Keratinocyte (primary cell): ENCODE measurements around the gene SEC62. TPM values are rescaled to one million over a fixed set of nuclear protein-coding genes. Genes with fewer than 3 reads are reported as not detected.

ENCODE experiments used
- DNase-seq: peaks from one replicate; pipeline ENCODE4 v3.0.0-alpha.2; 2011; ENCODE audit warnings: low read depth, missing footprints, low spot score
- FAIRE-seq: peaks from 2 replicates; lab custom pipeline; 2011; peaks lifted over from hg19 to GRCh38; lab: Jason Lieb, UNC
- H2AFZ ChIP-seq: 2 replicates; pipeline ENCODE4 v1.6.0; 2012; ENCODE audit warnings: low read length, control low read depth, inconsistent platforms; ENCODE audit not compliant: control insufficient read depth
- H3K27ac ChIP-seq: 2 replicates; pipeline ENCODE4 v1.5.1; 2011; ENCODE audit warnings: low read length; ENCODE audit not compliant: control insufficient read depth, insufficient read depth
- H3K27me3 ChIP-seq: 3 replicates; pipeline ENCODE4 v1.6.0; 2011; ENCODE audit warnings: low read length; ENCODE audit not compliant: control insufficient read depth, insufficient read depth; ENCODE audit errors: extremely low read depth
- H3K36me3 ChIP-seq, 2 experiments: 2 replicates in 1 of 2; 3 replicates in 1 of 2; pipeline ENCODE4 v1.5.1; 2011; ENCODE audit warnings: low read length in 2 of 2, mild to moderate bottlenecking in 1 of 2; ENCODE audit not compliant: control insufficient read depth in 2 of 2, insufficient read depth in 2 of 2; ENCODE audit errors: extremely low read depth in 1 of 2
- H3K4me1 ChIP-seq: 3 replicates; pipeline ENCODE4 v1.5.1; 2011; ENCODE audit warnings: low read length; ENCODE audit not compliant: control insufficient read depth, insufficient read depth; ENCODE audit errors: extremely low read depth
- H3K4me2 ChIP-seq: 3 replicates; pipeline ENCODE4 v1.6.0; 2011; ENCODE audit warnings: low read depth, low read length; ENCODE audit not compliant: control insufficient read depth, insufficient read depth; ENCODE audit errors: extremely low read depth
- H3K4me3 ChIP-seq, 3 experiments: fragments of 200-600 bp in 1 of 3; sonication (generic) in 1 of 3; 2 replicates in 2 of 3; 3 replicates in 1 of 3; pipeline ENCODE4 v1.5.1; 2011 to 2016; ENCODE audit warnings: low read length in 3 of 3, mild to moderate bottlenecking in 3 of 3, control low read depth in 2 of 3, inconsistent platforms in 1 of 3, low read depth in 1 of 3, mixed read lengths in 1 of 3, mixed run types in 1 of 3, moderate library complexity in 1 of 3; ENCODE audit not compliant: control insufficient read depth in 2 of 3, insufficient read depth in 2 of 3; ENCODE audit errors: extremely low read depth in 1 of 3
- H3K79me2 ChIP-seq: 2 replicates; pipeline ENCODE4 v1.6.0; 2012; ENCODE audit warnings: low read length; ENCODE audit not compliant: control insufficient read depth, insufficient read depth
- H3K9ac ChIP-seq: 3 replicates; pipeline ENCODE4 v1.6.0; 2011; ENCODE audit warnings: low read length; ENCODE audit not compliant: control insufficient read depth, insufficient read depth; ENCODE audit errors: extremely low read depth
- H3K9me1 ChIP-seq: 3 replicates; pipeline ENCODE4 v1.6.0; 2011; ENCODE audit warnings: low read length; ENCODE audit not compliant: control insufficient read depth, insufficient read depth; ENCODE audit errors: extremely low read depth
- H3K9me3 ChIP-seq: 2 replicates; pipeline ENCODE4 v1.5.1; 2012; ENCODE audit warnings: low read depth, low read length; ENCODE audit not compliant: control insufficient read depth
- H4K20me1 ChIP-seq: 3 replicates; pipeline ENCODE4 v1.6.0; 2011; ENCODE audit warnings: low read length; ENCODE audit not compliant: control insufficient read depth, insufficient read depth; ENCODE audit errors: extremely low read depth
- EZH2 ChIP-seq: IDR thresholded peaks from one replicate; pipeline ENCODE4 v1.6.1; 2012; ENCODE audit warnings: inconsistent platforms, mild to moderate bottlenecking, low read length, moderate library complexity
- dilution Hi-C: fragments of 300-500 bp; cut with MboI; formaldehyde crosslinking; loops from one replicate; pipeline ENCODE4 v1.7.0; 2020; ENCODE audit warnings: low sequenced_read_pairs; ENCODE audit not compliant: extremely low pct_ligation_motif_present
- polyA plus RNA-seq, 5 experiments: library from polyadenylated mRNA; depleted of rRNA in 3 of 5; stranded (reverse) in 3 of 5; stranded (forward) in 1 of 5; unstranded in 1 of 5; fragments of >200 nt; gene quantifications; 1 replicate in 1 of 5; 2 replicates in 3 of 5; 3 replicates in 1 of 5; pipeline versions ENCODE4 v1.2.1 to v1.2.3, GENCODE V29; 2011 to 2012; ENCODE audit warnings: missing spikeins in 2 of 5, low read depth in 1 of 5, low replicate concordance in 1 of 5
- TF ChIP-seq, protein P1 (sequence below), 3 experiments: IDR thresholded peaks in 1 of 3; conservative IDR thresholded peaks in 1 of 3; optimal IDR thresholded peaks in 1 of 3; 2 replicates in 2 of 3; 3 replicates in 1 of 3; pipeline versions ENCODE3 to v1.5.1; 2011; ENCODE audit warnings: low read length in 3 of 3, mild to moderate bottlenecking in 3 of 3, moderate library complexity in 2 of 3, control low read depth in 1 of 3, inconsistent platforms in 1 of 3; ENCODE audit not compliant: insufficient read depth in 2 of 3; ENCODE audit errors: extremely low read depth in 1 of 3

SEC62 gene
- polyA plus RNA-seq, 1 donor (not counting 4 experiments of a cell fraction or from before 2014, with no cell fraction given): 63.3 TPM

DNA sequence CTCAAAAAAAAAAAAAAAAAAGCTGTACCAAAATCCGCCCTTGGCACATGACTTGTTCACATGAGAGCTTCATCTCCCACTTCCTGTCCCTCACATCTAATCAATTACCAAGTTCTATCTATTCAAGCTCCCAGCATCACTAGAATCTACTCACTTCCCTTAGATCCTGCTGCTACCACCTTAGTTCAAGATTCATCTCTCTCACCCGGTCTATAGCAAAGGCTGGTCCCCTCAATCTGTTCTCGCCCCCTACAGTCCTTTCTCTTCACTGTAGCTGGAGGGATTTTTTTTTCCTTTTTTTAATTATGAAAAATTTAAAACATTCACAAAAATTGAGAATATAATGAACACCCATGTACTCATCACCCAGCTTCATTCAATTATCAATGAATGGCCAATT lies 54.5 kb downstream of the SEC62 start:
- Histone ChIP-seq H3K27ac (no peak overlapping the region), H3K9me3 (no peaks in the 10 kb centered on the region), H3K4me2 (no peak overlapping the region), H3K4me1 (no peaks in the 10 kb centered on the region), H4K20me1 (no peaks in the 10 kb centered on the region), H2AFZ (no peak overlapping the region), H3K4me3 (no peak overlapping the region), H3K9me1 (no peaks in the 10 kb centered on the region), H3K27me3 (no peaks in the 10 kb centered on the region), H3K79me2 (no peaks in the 10 kb centered on the region), H3K9ac (no peak overlapping the region), H3K36me3 (no peaks in the 10 kb centered on the region)
- dilution Hi-C loops: no loop called here
- no peak for TF ChIP-seq EZH2
- TF ChIP-seq, protein P1, sequence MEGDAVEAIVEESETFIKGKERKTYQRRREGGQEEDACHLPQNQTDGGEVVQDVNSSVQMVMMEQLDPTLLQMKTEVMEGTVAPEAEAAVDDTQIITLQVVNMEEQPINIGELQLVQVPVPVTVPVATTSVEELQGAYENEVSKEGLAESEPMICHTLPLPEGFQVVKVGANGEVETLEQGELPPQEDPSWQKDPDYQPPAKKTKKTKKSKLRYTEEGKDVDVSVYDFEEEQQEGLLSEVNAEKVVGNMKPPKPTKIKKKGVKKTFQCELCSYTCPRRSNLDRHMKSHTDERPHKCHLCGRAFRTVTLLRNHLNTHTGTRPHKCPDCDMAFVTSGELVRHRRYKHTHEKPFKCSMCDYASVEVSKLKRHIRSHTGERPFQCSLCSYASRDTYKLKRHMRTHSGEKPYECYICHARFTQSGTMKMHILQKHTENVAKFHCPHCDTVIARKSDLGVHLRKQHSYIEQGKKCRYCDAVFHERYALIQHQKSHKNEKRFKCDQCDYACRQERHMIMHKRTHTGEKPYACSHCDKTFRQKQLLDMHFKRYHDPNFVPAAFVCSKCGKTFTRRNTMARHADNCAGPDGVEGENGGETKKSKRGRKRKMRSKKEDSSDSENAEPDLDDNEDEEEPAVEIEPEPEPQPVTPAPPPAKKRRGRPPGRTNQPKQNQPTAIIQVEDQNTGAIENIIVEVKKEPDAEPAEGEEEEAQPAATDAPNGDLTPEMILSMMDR (optimal IDR thresholded peaks at IDR 0.05 in 1 of 3, IDR thresholded peaks at IDR 0.05 in 1 of 3, conservative IDR thresholded peaks at IDR 0.05 in 1 of 3; ENCODE audit: extremely low read depth in 1 of 3, insufficient read depth in 2 of 3, low read length in 3 of 3): no peak
- FAIRE-seq (no peak), DNase-seq (no peak)

DNA sequence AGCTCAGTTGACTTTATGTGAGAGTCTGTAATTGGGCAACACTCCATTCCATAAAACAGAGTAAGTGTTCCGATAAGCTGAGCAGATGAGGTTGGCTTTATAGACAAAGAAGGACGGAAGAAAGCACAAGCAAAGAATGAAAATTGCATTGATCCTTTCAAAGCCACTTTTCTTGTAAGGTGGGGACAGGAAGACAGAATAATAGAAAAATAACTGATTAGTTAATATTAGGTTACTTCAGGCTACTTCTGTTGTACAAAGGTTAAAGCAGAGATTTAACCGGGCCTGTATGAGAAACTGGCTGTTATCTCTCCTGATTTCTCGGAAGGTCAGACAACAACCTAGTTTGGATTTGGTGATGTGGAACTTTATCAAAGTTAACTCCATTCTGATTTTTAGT lies 55.7 kb downstream of the SEC62 start:
- no peaks in the 10 kb centered on the region for H3K27me3 ChIP-seq
- FAIRE-seq: no peak
- no peaks in the 10 kb centered on the region for H3K79me2 ChIP-seq
- TF ChIP-seq, protein P1 (optimal IDR thresholded peaks at IDR 0.05 in 1 of 3, IDR thresholded peaks at IDR 0.05 in 1 of 3, conservative IDR thresholded peaks at IDR 0.05 in 1 of 3; ENCODE audit: extremely low read depth in 1 of 3, insufficient read depth in 2 of 3, low read length in 3 of 3): no peak
- TF ChIP-seq EZH2: no peak
- H3K27ac ChIP-seq: no peak overlapping the region
- no peak for DNase-seq
- H3K4me1 ChIP-seq: no peaks in the 10 kb centered on the region
- H2AFZ ChIP-seq: no peak overlapping the region
- H3K36me3 ChIP-seq: no peaks in the 10 kb centered on the region
- no peak overlapping the region for H3K4me3 ChIP-seq
- H3K9ac ChIP-seq: no peak overlapping the region
- no peak overlapping the region for H3K4me2 ChIP-seq
- no peaks in the 10 kb centered on the region for H4K20me1 ChIP-seq
- dilution Hi-C loops: no loop called here
- H3K9me1 ChIP-seq: no peaks in the 10 kb centered on the region
- no peaks in the 10 kb centered on the region for H3K9me3 ChIP-seq
